ENCODE measurements around the gene CSHL1.
"Not testable (repeated sequence)": the region's sequence is repeated elsewhere in the genome, so short reads cannot be mapped to it uniquely, and the experiment has no call there.

The CSHL1 gene

DNA sequence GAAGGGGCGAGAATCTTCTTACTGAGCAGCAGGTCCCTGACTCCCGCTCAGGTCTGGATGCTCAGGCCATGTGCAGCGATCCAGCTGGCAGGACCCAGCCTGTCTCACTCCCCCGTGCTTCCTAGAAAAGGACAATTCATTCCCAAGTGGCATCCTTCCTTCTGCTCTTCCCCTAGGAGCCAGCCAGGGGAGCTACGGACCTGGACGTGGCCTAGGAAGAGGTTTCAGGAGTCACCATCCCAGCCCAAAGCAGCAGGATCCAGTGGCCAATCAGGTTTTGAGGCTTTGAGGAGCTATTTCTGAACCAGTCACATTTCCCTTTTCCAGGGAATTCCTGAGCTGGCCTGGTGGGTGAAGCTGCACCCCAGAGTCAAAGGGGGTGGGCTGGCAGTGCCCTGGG, 28.8 kb upstream of the CSHL1 start:
- DNase-seq (ENCODE audit: low spot score) = no peak

DNA sequence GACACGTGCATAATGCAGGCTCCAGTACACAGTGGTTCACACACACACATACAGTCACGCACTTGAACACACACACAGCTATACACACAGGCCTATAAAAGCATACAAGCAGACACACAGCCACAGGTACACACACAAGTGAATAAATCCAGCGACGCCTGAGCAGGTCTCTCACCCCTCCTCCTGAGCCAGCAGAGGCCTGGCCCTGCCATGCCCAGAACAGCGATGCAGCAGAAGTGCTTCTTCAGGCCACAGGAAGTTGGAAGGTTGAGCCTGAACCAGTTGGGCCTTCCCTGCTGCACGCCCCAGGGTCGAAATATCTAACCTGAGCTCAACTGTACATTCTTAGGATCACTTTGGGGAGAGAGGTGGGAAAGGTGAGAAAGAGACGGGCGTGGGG, 28.3 kb upstream of the CSHL1 start:
- DNase-seq (ENCODE audit: low spot score) = no peak

DNA sequence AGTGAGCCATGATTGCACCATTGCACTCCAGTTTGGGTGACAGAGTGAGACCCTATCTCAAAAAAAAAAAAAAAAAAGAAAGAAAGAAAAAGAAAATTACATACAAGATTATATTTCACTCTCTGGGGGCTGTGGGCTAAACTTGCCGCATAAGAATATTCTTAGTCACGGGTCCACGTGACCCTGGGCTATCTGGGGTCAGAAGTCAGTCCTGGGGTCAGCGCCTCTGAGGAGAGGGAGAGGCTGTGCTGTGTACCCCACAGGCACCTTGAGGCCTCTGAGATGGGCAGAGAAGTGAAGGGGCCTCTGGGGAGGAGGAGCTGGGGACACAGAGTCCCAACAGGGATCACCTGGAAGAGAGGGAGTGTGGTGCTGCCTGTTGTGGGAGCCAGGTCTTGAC, 26.9 kb upstream of the CSHL1 start:
- DNase-seq (ENCODE audit: low spot score) = no peak

DNA sequence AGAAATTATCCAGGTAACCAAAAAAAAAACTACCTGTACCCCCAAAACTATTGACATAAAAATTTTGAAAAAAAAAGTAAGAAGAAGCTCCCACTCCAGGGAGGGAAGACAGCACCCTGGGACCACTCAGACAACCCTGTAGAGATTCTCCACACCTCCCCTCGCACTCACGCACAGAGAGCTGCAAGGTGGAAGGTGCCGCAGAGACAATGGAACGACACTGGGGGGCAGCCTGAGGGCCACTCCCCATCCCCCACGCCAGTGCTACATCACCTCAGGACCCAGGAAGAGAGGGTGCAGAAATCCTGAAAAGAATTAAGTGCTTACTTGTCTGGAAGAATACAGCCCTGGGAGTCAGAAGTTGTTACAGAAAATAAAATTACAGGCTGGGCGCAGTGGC, 26.3 kb upstream of the CSHL1 start:
- DNase-seq (ENCODE audit: low spot score) = no peak

DNA sequence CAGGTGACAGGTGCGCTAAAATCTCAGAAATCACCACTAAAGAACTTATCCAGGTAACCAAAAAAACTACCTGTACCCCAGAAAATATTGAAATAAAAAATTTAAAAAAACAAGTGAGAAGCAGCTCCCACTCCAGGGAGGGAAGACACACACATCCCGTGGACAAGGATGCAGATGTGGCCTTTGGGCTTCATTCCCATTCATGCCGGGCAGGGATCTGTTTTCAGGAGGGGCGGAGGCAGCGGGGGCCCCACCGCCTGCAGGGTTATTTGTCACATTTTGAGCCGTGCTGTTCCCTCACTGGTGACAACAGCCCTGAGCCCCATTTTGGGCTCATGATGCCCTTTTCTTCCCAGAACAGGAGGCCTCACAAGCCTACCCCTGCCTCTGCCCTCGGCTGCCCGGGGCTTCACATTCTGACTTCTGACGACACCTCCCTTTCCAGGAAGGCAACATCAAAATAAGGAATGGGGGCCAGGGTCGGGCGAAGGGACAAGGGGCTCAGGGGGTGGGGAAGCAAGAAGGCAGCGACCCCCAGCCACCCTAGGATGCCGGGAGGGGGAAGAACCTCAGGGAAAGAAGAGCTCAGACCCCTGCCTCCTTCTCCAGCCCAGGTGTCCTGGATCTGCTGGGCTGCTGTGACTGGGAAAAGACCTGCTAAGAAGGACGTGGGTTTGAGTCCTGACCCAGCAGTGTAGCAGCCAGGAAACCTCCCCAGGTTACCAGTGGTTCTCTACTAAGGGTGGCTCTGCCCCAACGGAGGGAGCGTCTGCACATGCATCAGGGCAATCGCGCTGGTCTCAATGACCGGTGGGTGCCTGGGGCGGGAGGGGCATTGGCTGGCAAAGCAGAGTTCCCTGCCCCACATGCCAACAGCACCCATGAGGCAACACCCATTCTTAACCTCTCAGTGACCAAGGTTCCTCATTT, 23.4 kb upstream of the CSHL1 start:
- no peak for DNase-seq (ENCODE audit: low spot score)

DNA sequence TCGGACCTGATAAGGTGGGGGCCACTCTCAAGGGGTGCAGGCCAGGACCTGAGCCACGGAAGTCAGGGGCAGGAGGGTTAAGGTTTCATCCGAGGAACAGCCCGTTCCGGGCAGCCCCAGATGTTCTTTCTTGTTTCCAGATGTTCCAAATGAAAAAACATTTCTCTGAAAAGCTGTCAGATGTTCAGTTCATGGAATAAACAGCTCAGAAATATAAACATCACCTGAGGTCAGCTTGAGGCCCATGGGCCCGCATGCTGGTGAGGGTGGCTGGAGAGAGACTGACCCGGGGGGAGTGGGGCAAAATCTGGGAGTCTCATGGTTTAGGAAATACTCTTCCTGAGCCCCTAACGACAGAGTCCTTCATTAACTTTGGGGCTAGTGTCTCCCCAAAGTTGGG, 22.5 kb upstream of the CSHL1 start:
- DNase-seq (ENCODE audit: low spot score) = no peak

DNA sequence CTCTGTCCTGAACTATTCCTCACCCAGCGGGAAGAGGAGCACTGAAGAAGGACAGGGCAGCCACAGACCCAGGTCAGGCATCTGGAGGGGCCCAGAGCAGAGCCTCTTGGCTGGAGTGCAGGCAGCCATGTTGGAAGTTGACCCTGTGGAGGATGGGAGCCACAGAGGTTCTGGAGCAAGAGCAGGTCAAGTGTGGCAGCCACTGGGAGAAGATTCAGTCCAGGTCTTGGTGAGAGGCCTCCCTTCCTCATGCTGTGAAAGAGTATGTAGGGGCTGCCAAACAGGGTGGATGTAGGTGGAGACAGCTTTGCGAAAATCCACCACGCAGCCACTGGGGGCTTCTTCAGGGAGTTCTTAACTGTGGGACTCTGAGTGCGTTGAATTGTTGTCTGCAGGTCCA, 21.7 kb upstream of the CSHL1 start:
- no peak for DNase-seq (ENCODE audit: low spot score)

DNA sequence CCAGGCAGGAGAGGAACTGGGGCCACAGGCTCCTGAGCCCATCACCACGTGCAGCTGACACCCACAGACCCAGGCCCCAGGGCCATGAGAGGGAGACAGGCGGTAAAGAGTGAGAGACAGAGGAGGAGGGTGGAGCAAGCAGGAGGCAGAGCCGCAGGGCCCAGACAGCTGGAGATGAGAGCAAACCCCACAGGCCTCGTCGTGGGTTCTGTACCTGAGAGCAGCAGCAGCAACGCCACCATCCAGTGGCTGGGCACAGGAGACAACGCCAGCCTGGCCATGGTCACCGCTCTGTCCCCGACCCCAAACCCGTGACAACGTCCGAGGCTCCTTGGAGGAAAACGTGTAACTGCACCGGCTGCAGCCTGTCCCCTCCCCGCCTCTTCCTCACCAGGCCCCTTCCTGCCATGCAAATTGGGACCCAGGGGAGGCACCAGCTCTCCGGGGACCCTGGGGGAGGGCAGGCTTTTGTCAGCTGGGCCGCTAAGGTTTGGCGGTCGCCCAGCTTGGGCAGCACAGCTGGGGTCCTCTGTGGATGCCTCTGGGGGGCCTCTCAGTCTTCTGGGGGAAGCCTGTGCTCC, 21.0 kb upstream of the CSHL1 start, which contains the start of gene CD79B:
Gene CD79B (minus strand): TSS at position 351 of the 581 bp plus-strand sequence. CDS start 70 bp downstream, at position 281.
- no peak for DNase-seq (ENCODE audit: low spot score)

DNA sequence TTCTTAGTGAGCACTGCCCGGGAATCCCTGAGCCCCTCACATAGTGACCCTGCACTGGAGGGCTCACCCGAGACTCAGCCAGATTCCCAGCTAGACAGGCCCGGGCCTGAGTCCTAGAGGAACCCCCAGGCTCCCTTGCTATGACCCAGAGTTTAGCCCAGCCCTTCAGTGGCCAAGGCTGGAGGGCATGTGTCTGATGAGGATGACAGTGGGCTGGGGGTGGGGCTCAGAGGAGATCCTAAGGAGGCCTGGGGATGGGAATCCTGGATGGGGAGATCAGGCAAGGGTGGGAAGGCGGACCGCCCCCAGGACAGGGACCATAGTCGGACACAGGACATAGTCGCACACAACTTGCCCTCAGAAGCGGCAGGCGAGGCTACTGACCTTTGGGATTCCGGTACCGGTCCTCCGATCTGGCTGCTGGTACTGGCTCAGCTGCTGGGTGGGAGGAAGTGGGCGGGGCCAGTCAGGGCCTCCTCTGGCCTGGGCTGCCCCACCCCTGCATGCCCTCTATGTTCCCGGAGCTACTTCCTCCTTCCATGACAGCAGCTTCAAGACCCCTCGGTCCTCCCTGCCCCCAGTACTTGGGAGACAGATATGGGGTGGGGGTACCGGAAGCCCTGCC, 20.0 kb upstream of the CSHL1 start:
- no peak for DNase-seq (ENCODE audit: low spot score)

DNA sequence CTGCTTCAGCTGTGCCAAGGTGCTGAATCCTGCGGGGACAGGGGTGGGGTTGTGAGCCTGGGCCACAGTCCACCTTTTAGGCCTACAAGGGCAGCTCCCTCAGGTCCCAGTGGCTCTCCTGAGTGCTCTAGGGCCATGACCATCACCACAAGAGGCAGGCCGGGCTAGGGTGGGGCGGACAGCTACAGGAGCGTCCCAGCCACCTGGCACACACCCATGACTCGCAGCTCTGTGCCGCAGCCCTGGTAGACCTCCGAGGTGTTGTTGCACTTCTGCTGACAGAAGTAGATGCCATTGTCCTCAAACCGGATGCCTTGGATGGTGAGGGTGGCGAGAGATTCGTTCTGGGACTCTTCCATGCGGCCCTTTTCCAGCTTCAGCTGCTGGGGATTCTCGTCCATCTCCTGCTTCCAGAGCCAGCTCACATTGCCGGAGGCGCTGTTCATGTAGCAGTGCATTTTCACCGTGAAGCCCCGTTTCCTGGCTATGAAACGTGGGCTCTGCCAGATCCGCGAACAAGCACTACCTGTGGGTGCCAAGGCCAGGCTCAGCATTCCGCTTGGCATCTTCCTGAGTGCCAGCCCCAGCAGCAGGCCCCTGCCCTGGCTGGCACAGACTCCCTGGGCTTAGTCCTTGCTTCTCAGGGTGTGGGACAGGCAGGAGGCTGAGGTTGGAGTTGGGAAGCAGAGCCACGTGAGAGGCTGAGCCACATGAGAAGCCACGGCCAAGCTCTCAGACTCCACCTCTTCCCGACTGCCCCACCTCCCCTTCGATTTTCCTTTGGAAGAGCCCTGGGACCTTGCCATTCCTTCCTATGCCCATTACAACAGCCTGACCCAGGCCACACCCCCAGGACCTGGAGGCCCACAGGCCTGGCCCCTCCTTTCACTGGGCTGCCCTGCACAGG, 19.1 kb upstream of the CSHL1 start:
- DNase-seq (ENCODE audit: low spot score) = no peak

DNA sequence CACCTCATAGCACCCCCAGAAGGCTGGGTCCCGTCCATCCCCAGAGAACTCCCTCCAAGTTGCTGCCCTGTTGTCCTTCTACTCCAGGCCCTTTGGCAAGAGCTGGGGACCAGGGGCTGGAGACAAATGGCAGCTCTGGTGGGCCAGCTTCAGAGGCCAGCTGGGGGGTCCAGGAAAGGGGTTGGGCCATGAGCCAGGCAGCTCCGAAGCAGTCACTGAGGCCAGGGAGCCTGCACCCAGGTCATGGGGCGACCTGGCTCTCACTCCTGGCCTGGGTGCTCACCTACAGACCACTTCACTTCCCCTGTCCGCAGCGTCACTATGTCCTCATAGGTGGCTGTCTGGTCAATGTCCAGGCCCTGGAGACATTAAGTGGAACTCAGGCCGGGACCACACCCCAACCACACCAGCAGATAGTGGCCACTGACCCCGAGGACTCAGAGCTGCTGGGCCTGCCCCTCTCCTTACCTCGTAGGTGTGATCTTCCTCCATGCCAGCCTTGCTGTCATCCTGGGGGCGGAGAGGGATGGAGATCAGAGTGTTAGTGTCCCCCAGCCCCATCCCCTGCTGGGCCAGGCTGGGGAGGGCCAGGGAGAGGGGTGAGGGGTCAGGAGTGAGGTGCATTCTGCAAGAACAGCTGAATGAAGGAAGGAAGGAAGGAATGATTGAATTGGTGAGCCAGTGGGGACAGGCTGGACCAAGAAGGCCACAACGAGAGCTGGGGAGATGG, 18.1 kb upstream of the CSHL1 start:
- DNase-seq (ENCODE audit: low spot score) = no peak

DNA sequence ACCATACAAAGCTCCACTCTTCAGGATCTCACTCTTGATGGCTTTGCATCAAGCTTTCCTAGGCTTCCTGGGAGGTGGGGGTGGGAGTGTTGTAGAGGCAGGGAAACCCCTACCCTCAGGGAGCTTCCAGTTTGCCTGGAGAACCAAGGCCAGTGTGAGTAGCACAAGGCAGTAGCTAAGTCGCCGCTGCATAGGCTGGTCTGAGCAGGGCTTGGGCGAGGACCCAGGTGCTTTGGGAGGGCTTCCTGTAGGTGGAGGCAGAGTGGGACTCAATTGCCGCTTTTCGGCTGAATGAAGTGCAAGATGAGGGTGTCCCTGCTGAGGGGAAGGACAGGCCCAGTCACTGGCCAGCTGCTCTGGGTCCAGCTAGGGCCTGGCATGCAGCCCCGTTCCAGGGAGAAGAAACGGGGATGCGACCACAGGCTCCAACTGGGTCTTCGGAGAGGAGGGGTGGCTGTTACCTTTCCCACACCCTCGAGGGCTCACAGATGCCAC, 17.2 kb upstream of the CSHL1 start:
- no peak for DNase-seq (ENCODE audit: low spot score)

DNA sequence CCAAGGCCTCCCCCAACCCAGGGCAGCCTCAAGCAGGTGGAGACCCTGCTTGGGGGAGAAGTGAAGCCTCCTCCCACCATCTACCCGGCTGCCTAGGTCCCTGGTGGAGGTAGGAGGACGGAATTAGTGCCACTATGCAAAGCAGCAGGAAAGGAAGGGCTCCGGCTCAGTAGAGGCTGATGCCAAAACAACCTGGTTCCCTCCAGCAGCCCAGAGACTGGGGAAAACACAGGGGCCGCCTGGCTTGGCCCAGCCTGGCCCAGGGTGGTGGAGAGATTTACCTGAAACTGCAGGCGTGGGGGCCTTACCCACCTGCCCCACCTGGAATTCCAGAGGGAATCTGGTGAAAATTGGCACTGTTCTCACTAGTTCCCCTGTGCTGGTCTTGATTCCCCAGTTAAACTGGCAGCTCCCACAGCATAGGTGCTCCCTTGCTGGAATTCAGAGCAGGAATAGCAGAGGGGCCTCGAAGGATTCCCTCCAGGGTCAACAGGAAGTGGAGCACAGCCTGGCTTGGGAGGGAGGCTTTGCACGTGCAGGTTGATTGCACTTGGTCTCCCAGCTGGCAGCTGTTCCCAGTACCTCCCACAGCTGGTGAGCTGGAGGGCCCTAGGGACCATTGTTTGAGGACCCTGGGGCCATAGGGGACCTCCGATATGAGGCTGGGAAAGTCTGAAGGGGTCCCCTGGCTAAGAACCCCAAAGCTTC, 16.6 kb upstream of the CSHL1 start:
- DNase-seq (ENCODE audit: low spot score) = no peak

DNA sequence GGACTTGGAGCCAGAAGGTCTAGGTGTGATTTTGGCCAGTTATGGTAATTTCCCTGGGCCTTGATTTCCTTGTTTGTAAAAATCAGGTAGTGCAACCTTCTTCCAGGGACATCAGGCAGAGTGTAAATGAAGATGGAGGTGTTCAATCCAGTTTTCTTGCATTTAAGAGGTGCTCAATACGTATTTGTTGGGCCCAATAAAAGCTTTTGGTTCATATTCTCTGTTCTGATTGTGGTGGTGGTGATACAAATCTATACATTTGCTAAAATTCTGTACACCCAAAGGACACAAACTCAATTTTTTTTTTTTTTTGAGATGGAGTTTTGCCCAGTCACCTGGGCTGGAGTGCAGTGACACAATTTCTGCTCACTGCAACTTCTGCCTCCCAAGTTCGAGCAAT, 15.1 kb upstream of the CSHL1 start:
- DNase-seq (ENCODE audit: low spot score) = no peak

DNA sequence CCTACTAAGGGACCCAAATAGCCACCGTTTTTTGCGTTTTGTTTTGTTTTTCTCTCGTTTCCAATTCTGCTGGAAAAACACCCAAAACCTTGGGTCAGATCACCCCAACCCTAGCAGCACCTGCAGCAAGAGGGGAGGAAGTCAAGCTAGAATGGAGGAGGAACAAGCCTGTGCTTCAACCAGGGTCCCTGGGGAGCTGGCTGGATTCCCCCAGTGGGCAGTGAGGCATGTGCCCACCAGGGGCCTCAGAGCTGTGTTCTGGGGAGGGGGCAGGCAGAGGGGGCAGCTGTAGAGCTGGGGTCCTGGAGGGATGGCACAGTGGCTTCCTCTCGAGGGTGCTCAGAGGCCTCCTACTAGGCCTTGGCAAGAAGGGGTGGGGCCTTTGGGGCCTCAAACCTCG, 14.6 kb upstream of the CSHL1 start:
- DNase-seq (ENCODE audit: low spot score) = no peak

DNA sequence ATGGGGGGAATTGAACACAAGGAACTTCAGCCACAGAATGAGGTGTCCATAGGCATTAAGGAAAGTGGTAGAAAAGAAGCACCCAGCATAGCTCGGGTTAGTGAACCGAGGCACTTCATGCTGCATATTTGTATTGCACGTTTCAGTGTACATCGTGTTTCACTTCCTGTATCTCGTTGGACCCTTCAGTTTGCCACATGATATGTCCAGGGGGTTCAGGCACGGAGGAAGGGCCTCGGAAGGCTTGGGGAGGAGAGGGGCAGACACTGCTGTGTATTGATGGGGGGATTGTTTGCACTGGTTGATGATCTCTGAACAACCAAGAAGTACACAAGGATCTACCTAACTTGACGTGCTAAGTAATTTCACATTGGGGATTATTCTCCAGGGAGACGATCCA, 11.3 kb upstream of the CSHL1 start:
- DNase-seq (ENCODE audit: low spot score) = not testable (repeated sequence)

DNA sequence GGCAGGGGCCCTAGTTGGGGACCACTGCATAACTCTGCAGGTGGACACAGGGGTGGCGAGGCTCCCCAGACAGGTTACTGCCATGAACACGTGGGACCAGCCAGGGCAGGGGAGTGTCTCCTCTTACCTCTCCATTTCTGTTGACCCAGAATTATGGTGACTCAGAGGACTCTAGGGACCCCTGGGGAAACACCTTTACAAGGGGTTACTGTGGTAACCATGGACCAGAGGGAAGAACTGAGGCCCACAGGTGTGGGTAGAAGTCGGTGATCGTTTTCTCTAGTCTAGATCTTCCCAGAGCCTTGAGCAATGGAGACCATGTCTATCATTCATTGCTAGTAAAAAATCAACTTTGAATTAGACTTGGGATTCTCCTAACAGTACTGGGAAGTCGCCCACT, 9.7 kb upstream of the CSHL1 start:
- not testable (repeated sequence) for DNase-seq (ENCODE audit: low spot score)

DNA sequence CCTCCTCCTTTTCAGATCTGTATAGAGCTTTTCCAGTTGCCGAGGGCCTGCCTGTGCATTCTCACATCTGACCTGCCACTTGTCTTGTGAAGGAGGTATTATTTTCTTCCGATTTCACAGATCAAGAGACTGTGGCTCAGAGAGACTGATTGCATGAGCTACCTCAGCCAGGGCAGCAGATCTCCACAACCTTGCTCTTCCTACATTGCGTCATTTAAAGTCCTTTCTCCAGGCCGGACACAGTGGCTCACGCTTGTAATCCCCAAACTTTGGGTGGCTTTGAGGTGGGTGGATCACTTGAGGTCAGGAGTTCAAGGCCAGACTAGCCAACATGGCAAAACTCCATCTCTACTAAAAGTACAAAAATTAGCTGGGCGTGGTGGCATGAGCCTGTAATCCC, 9.0 kb upstream of the CSHL1 start:
- DNase-seq (ENCODE audit: low spot score) = not testable (repeated sequence)

DNA sequence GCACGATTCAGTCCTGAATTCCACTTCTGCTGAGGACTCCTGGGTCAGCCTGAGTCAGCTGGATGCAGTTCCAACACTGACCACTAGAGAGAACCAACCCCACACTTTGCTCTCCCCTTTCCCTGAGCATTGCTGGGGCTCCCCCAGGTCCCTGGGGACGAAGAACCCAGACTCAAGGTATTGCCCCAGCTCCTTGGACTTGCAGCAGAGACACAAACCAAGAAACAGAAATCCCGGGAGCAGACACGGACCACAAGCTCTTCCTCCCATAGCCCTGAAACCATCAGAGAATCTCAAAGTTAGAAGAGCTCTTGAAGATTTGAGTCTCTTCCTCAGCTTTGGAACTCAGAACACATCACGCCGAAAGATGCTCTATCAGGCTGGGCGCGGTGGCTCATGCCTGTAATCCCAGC, 8.3 kb upstream of the CSHL1 start:
- DNase-seq (ENCODE audit: low spot score) = peak; percentile 54

DNA sequence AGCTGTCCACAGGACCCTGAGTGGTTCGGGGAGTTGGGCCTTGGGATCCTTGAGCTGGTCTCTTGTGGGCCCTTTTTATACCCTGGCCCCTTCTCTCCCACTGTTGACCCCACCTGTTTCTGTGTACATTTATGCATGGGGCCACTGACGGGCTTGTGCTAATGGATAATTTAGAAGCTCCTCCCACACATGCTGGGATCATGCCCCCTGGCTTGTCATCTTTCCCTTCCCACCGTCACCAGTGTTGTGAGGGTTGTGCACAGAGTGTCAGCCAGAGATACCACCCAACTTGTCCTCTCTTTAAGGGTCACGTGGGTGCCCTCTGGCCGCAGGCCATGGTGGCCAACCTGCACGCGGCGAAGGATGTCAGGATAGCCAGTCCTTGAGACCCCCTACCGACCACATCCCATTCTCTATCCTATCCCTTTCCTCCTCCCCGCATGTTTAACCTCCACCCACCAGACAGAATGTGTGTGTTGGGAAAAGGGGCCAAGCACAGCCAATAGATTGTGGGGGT, 7.8 kb upstream of the CSHL1 start, which contains the start of gene GH1:
Gene GH1 (minus strand): TSS at position 51 of the 517 bp plus-strand sequence. CDS start 63 bp downstream, outside the sequence.
- not testable (repeated sequence) for DNase-seq (ENCODE audit: low spot score)

Data from RKO (cell line).